H9 (cell line): ENCODE results near the gene AP1G2. TPM values are rescaled to one million over a fixed set of nuclear protein-coding genes. Genes with fewer than 3 reads are reported as not detected.
"Not testable (repeated sequence)": the region's sequence is repeated elsewhere in the genome, so short reads cannot be mapped to it uniquely, and the experiment has no call there.

ENCODE experiments used
- DNase-seq: peaks from one replicate; pipeline ENCODE4 v3.0.0-alpha.2; 2017
- H2AFZ ChIP-seq: one replicate; pipeline ENCODE4 v1.6.1; 2013; ENCODE audit warnings: mild to moderate bottlenecking, low read length, control low read depth, moderate library complexity
- H2AK5ac ChIP-seq: 2 replicates; pipeline ENCODE4 v1.6.1; 2013; ENCODE audit warnings: low read length, control low read depth, mixed read lengths; ENCODE audit not compliant: insufficient read length
- H2BK120ac ChIP-seq: one replicate; pipeline ENCODE4 v1.6.1; 2013; ENCODE audit warnings: low read depth, mild to moderate bottlenecking, low read length, control low read depth, inconsistent platforms; ENCODE audit not compliant: poor library complexity, severe bottlenecking
- H2BK12ac ChIP-seq: 2 replicates; pipeline ENCODE4 v1.6.1; 2013; ENCODE audit warnings: low read length, control low read depth, mixed read lengths, low read depth; ENCODE audit not compliant: insufficient read length
- H2BK15ac ChIP-seq: 2 replicates; pipeline ENCODE4 v1.6.1; 2013; ENCODE audit warnings: low read depth, low read length, control low read depth
- H2BK20ac ChIP-seq: one replicate; pipeline ENCODE4 v1.6.1; 2013; ENCODE audit warnings: low read depth, mild to moderate bottlenecking, low read length, control low read depth, inconsistent platforms; ENCODE audit not compliant: poor library complexity, severe bottlenecking
- H2BK5ac ChIP-seq: 2 replicates; pipeline ENCODE4 v1.6.1; 2013; ENCODE audit warnings: low read length, control low read depth, mixed read lengths; ENCODE audit not compliant: insufficient read length
- H3K14ac ChIP-seq: 2 replicates; pipeline ENCODE4 v1.6.1; 2013; ENCODE audit warnings: low read length, control low read depth; ENCODE audit not compliant: insufficient read depth
- H3K18ac ChIP-seq: 2 replicates; pipeline ENCODE4 v1.6.1; 2013; ENCODE audit warnings: low read depth, mild to moderate bottlenecking, mixed read lengths, low read length, control low read depth; ENCODE audit not compliant: insufficient read length
- H3K23ac ChIP-seq: 2 replicates; pipeline ENCODE4 v1.6.1; 2013; ENCODE audit warnings: low read length, control low read depth, mixed read lengths, low read depth; ENCODE audit not compliant: insufficient read length
- H3K23me2 ChIP-seq: 2 replicates; pipeline ENCODE4 v1.6.1; 2013; ENCODE audit warnings: low read depth, mild to moderate bottlenecking, mixed read lengths, low read length, control low read depth; ENCODE audit not compliant: insufficient read length, poor library complexity, severe bottlenecking
- H3K27ac ChIP-seq: 2 replicates; pipeline ENCODE4 v1.5.1; 2013; ENCODE audit warnings: low read length, control low read depth, mixed read lengths, low read depth; ENCODE audit not compliant: insufficient read length
- H3K27me3 ChIP-seq: 2 replicates; pipeline ENCODE4 v1.6.1; 2013; ENCODE audit warnings: low read length, control low read depth, inconsistent platforms; ENCODE audit not compliant: insufficient read depth
- H3K4ac ChIP-seq: 2 replicates; pipeline ENCODE4 v1.6.1; 2013; ENCODE audit warnings: low read depth, mild to moderate bottlenecking, control low read depth, inconsistent platforms, low read length, moderate library complexity
- H3K4me1 ChIP-seq: 2 replicates; pipeline ENCODE4 v1.6.1; 2013; ENCODE audit warnings: low read length, control low read depth, inconsistent platforms; ENCODE audit not compliant: insufficient read depth
- H3K4me2 ChIP-seq: 2 replicates; pipeline ENCODE4 v1.6.1; 2013; ENCODE audit warnings: low read length, control low read depth, mixed read lengths; ENCODE audit not compliant: insufficient read length, insufficient read depth
- H3K56ac ChIP-seq: 2 replicates; pipeline ENCODE4 v1.6.1; 2013; ENCODE audit warnings: low read depth, mild to moderate bottlenecking, mixed read lengths, low read length, control low read depth; ENCODE audit not compliant: insufficient read length
- H3K79me1 ChIP-seq: 2 replicates; pipeline ENCODE4 v1.6.1; 2013; ENCODE audit warnings: low read depth, mild to moderate bottlenecking, moderate library complexity, low read length, control low read depth, inconsistent platforms; ENCODE audit not compliant: insufficient read depth, poor library complexity, severe bottlenecking
- H3K79me2 ChIP-seq: 2 replicates; pipeline ENCODE4 v1.6.1; 2013; ENCODE audit warnings: low read length, control low read depth, inconsistent platforms; ENCODE audit not compliant: insufficient read depth
- H3K9ac ChIP-seq: 2 replicates; pipeline ENCODE4 v1.6.1; 2013; ENCODE audit warnings: low read length, control low read depth, mixed read lengths; ENCODE audit not compliant: insufficient read length; ENCODE audit errors: extremely low read depth
- H3K9me3 ChIP-seq: one replicate; pipeline ENCODE4 v1.6.1; 2013; ENCODE audit warnings: low read depth, low read length, inconsistent platforms; ENCODE audit not compliant: control insufficient read depth
- H3T11ph ChIP-seq: one replicate; pipeline ENCODE4 v1.6.1; 2013; ENCODE audit warnings: mild to moderate bottlenecking, low read length, control low read depth, inconsistent platforms
- H4K20me1 ChIP-seq: one replicate; pipeline ENCODE4 v1.6.1; 2013; ENCODE audit not compliant: control insufficient read depth, insufficient read length, insufficient read depth
- H4K5ac ChIP-seq: 2 replicates; pipeline ENCODE4 v1.6.1; 2013; ENCODE audit warnings: low read depth, mild to moderate bottlenecking, mixed read lengths, low read length, control low read depth; ENCODE audit not compliant: insufficient read length
- H4K8ac ChIP-seq: replicated peaks from 2 replicates; pipeline ENCODE4 v1.6.1; 2013; ENCODE audit warnings: low read length, control low read depth, mixed read lengths, low read depth; ENCODE audit not compliant: insufficient read length
- H4K91ac ChIP-seq: 2 replicates; pipeline ENCODE4 v1.6.1; 2013; ENCODE audit warnings: low read depth, mild to moderate bottlenecking, moderate library complexity, mixed read lengths, low read length, control low read depth; ENCODE audit not compliant: insufficient read length
- H3K27ac Mint-ChIP-seq, 3 experiments: 2 replicates in 2 of 3; 3 replicates in 1 of 3; pipeline ENCODE4 v1.8.0; 2020 to 2021; ENCODE audit warnings: mixed read lengths in 3 of 3, mild to moderate bottlenecking in 1 of 3, moderate library complexity in 1 of 3
- H3K27me3 Mint-ChIP-seq: 2 replicates; pipeline ENCODE4 v1.8.0; 2021; ENCODE audit warnings: low read depth, mild to moderate bottlenecking, moderate library complexity, mixed read lengths
- H3K36me3 Mint-ChIP-seq, 3 experiments: 2 replicates in 2 of 3; 3 replicates in 1 of 3; pipeline ENCODE4 v1.8.0; 2020 to 2021; ENCODE audit warnings: low read depth in 3 of 3, mixed read lengths in 3 of 3; ENCODE audit not compliant: insufficient read depth in 1 of 3
- H3K4me1 Mint-ChIP-seq, 2 experiments: 2 replicates each; pipeline ENCODE4 v1.8.0; 2020; ENCODE audit warnings: mixed read lengths in 2 of 2
- H3K4me3 Mint-ChIP-seq, 2 experiments: 2 replicates in 1 of 2; 3 replicates in 1 of 2; pipeline ENCODE4 v1.8.0; 2020 to 2021; ENCODE audit warnings: mild to moderate bottlenecking in 2 of 2, mixed read lengths in 2 of 2, moderate library complexity in 1 of 2
- H3K9me3 Mint-ChIP-seq, 2 experiments: 2 replicates in 1 of 2; 3 replicates in 1 of 2; pipeline ENCODE4 v1.8.0; 2020; ENCODE audit warnings: mild to moderate bottlenecking in 2 of 2, mixed read lengths in 2 of 2, moderate library complexity in 1 of 2
- WGBS: extraction: QIAGEN DNeasy Blood & Tissue Kit; methylation state at CpG from one replicate; pipeline ENCODE4 v1.1.7; 2013; ENCODE audit warnings: missing lambda C conversion rate, low lambda C conversion rate, mixed read lengths; ENCODE audit not compliant: insufficient read length; ENCODE audit errors: extremely low coverage; 5-methylcytosine and 5-hydroxymethylcytosine counted together
- total RNA-seq: library from RNA; stranded (reverse); gene quantifications from 2 replicates; pipeline ENCODE4 v1.2.1, GENCODE V29; 2021
- TF ChIP-seq, protein P1 (sequence below): fragments of 200-600 bp; sonication (generic); conservative IDR thresholded peaks from 3 replicates; pipeline ENCODE4 v1.8.0; 2021; ENCODE audit warnings: antibody characterized with exemption, mild to moderate bottlenecking

The AP1G2 gene
- total RNA-seq, 1 experiment from 2014 or later: 107 TPM

DNA sequence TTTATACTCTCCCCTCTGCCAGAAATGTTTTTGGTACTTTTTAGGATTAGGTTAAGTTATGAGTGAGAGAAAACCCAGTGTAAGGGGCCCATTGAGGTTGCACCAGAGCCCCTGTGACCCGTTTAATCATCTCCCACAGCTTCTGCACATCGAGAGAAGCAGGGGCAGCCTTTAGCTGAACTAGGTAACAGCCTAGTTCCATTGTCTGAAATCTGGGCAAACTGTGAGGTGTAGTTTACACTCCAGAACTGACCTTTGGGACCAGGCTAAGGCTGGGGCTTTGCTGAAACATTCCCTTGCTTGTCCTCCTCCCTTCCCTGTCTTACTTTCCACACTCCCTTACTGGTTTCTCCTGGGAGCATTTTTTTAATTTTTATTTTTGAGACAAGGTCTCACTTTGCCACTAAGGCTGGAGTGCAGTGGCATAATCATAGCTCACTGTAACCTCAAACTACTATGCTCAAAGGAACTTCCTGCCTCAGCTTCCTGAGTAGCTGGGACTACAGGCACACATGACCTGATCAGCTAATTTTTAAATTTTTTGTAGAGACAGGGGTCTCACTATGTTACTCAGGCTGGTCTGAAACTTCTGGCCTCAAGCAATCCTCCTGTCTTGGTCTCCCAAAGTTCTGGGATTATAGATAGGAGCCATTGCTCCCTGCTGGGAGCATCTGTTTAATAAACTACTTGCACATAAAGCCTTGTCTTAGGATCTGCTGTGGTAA, 42.7 kb upstream of the AP1G2 start:
- no peak overlapping the region for H3K18ac ChIP-seq
- no peak overlapping the region for H4K5ac ChIP-seq
- H2AFZ ChIP-seq: no peak overlapping the region
- TF ChIP-seq, protein P1, sequence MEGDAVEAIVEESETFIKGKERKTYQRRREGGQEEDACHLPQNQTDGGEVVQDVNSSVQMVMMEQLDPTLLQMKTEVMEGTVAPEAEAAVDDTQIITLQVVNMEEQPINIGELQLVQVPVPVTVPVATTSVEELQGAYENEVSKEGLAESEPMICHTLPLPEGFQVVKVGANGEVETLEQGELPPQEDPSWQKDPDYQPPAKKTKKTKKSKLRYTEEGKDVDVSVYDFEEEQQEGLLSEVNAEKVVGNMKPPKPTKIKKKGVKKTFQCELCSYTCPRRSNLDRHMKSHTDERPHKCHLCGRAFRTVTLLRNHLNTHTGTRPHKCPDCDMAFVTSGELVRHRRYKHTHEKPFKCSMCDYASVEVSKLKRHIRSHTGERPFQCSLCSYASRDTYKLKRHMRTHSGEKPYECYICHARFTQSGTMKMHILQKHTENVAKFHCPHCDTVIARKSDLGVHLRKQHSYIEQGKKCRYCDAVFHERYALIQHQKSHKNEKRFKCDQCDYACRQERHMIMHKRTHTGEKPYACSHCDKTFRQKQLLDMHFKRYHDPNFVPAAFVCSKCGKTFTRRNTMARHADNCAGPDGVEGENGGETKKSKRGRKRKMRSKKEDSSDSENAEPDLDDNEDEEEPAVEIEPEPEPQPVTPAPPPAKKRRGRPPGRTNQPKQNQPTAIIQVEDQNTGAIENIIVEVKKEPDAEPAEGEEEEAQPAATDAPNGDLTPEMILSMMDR: no peak
- no peaks in the 10 kb centered on the region for H4K20me1 ChIP-seq
- H3K4me3 Mint-ChIP-seq: no peak overlapping the region
- peaks cover 9% of the 10 kb centered on the region for H3K27me3 Mint-ChIP-seq
- H3K56ac ChIP-seq: no peak overlapping the region
- DNase-seq: no peak
- H2BK5ac ChIP-seq: no peak overlapping the region
- H4K91ac ChIP-seq: no peak overlapping the region
- H3K4me1 ChIP-seq: no peaks in the 10 kb centered on the region
- H3K4me2 ChIP-seq: no peak overlapping the region
- no peak overlapping the region for H2BK15ac ChIP-seq
- no peak overlapping the region for H2BK12ac ChIP-seq
- no peaks in the 10 kb centered on the region for H3K23me2 ChIP-seq
- no peaks in the 10 kb centered on the region for H3K9me3 ChIP-seq
- no peak overlapping the region for H3K27ac ChIP-seq
- no peak overlapping the region for H3K4ac ChIP-seq
- H2AK5ac ChIP-seq: no peak overlapping the region
- no peak overlapping the region for H3K14ac ChIP-seq
- H3K23ac ChIP-seq: no peak overlapping the region
- no peak overlapping the region for H3K9ac ChIP-seq
- no peaks in the 10 kb centered on the region for H3K79me2 ChIP-seq
- no peaks in the 10 kb centered on the region for H3K79me1 ChIP-seq
- no peaks in the 10 kb centered on the region for H3K4me1 Mint-ChIP-seq
- H3K27ac Mint-ChIP-seq: no peak overlapping the region
- H3K27me3 ChIP-seq: no peaks in the 10 kb centered on the region
- H3K9me3 Mint-ChIP-seq: peaks cover 2 to 36% of the 10 kb centered on the region in 2 experiments; a peak in 4 of 5 replicates
- no peak overlapping the region for H3T11ph ChIP-seq
- H2BK20ac ChIP-seq: no peak overlapping the region
- WGBS: no CpG with 5 or more reads among the region's 2 CpGs
- H2BK120ac ChIP-seq: no peak overlapping the region
- no peaks in the 10 kb centered on the region for H3K36me3 Mint-ChIP-seq
- no peak overlapping the region for H4K8ac ChIP-seq

DNA sequence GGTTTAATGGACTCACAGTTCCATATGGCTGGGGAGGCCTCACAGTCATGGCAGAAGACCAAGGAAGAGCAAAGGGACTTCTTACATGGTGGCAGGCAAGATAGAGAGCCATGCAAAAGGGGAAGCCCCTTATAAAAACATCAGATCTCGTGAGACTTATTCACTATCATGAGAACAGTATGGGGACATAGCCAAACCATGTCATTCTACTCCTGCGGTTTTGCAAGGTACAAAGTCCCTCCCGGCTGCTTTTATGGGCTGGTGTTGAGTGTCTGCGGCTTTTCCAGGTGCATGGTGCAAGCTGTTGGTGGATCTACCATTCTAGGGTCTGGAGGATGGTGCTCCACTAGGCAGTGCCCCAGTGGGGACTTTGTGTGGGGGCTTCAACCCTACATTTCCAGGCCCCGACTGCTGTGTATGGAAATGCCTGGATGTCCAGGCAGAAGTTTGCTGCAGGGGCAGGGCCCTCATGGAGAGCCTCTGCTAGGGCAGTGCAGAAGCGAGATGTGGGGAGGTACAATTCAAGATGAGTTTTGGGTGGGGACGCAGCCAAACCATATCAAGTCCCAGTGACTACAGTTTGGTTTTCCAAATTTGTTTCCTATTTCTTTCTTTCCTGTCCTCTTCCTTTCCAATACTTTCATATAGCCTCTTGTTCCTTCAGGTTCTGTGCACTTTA, 42.0 kb upstream of the AP1G2 start:
- not testable (repeated sequence) for DNase-seq, H3K27me3 ChIP-seq, H4K20me1 ChIP-seq, H4K8ac ChIP-seq, H3K4me2 ChIP-seq, H2BK120ac ChIP-seq, H3K4me1 Mint-ChIP-seq, H3T11ph ChIP-seq, H2BK15ac ChIP-seq, H3K36me3 Mint-ChIP-seq, H2BK20ac ChIP-seq, H2AK5ac ChIP-seq, H3K4me3 Mint-ChIP-seq, H3K27ac ChIP-seq, H2BK12ac ChIP-seq, H3K56ac ChIP-seq, H3K18ac ChIP-seq, H4K91ac ChIP-seq, H3K9ac ChIP-seq, H3K79me2 ChIP-seq, H3K23me2 ChIP-seq, H2AFZ ChIP-seq, H3K23ac ChIP-seq, H4K5ac ChIP-seq, H3K27me3 Mint-ChIP-seq, H3K27ac Mint-ChIP-seq, H3K4me1 ChIP-seq, H3K9me3 ChIP-seq, H2BK5ac ChIP-seq, H3K14ac ChIP-seq, H3K4ac ChIP-seq, H3K79me1 ChIP-seq
- WGBS: no CpG with 5 or more reads among the region's 7 CpGs
- H3K9me3 Mint-ChIP-seq: peaks cover 2 to 34% of the 10 kb centered on the region in 2 experiments; a peak in 4 of 5 replicates
